ENCODE data around the gene DUSP5.

The DUSP5 gene

DNA sequence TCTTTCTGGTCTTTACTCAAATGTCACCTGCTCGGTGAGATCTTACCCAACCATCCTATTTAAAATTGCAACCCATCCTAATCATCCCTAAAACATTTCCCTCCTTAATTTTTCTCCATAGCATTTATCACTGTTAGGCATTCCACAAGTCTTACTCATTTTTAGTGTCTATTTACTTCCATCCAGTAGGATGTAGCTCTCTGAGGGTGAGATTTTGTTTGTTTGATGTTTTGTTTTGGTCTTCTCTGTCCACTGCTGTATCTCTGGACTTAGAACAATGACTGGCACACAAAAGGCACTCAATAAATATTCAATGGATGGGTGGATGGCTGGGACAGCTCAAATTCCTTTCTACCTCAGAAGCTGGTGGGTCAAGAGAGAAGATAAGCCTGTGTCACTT lies 15.8 kb upstream of the DUSP5 start:
- no peak for DNase-seq

DNA sequence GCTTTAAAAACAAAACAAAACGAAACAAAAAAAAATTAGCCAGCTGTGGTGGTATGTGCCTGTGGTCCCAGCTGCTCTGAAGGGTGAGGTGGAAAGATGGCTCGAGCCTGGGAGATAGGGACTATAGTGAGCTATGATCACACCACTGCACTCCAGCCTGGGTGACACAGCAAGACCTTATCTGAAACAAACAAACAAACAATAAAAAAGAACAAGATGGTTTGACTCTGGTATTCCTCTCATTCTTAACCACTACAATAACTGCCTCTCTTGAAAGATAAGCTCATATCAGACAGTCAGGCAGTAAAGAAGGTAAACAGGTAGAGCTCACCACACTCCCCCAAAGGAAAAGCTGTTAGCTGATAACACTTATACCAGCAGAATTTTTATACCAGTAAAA lies 14.1 kb upstream of the DUSP5 start:
- DNase-seq, result no peak

DNA sequence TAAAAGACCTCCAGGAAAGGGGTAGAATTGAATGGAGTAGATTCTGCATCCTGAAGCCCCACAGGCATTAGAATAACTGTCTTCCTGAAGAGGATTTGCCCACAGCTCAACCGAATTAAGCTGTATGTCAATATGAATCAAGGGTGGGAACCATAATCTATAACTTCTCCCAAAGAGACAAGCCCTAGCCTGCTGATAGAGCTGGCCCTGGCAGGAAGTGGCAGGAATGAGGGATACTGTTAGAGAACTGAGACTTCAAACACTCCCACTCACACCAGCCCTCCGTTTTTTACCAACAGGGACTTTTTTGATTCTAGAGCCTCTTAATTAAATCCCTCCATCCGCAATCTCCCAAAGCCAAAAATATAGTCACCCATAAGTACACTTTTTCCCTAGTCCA lies 12.2 kb upstream of the DUSP5 start:
- DNase-seq, result no peak

DNA sequence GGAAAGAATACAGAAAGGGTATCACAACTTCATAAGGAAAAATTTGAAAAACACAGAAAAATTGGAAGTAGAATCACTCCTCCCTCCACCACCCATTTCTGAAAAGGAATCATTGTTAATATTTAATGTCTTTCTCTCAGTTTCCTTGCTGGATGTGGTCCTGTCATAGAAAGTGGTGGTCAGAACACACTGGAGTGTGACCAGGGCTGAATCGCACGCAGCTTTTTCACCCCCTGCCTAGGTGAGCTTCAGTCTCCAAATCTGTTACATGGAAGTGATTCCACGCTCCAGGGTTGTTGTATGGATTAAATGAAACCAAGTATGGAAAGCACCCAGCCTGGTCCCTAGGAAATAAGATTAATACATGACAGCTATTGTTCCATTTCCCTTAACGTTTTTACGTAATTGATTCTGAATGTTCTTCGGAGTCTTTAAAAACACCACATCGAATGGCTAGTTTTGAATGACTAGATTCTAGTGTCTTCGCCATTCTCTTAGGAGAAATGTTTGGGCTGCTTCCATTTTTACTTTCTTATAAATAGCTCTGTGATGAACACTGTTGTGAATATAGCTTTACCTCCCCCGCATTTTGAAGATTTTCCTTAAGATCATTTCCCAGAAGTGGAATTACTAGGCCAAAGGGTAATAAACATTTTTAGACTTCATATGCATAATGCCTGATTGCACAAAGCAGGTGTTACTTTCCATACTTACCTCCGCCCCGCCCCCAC lies 10.9 kb upstream of the DUSP5 start:
- no peak for DNase-seq

DNA sequence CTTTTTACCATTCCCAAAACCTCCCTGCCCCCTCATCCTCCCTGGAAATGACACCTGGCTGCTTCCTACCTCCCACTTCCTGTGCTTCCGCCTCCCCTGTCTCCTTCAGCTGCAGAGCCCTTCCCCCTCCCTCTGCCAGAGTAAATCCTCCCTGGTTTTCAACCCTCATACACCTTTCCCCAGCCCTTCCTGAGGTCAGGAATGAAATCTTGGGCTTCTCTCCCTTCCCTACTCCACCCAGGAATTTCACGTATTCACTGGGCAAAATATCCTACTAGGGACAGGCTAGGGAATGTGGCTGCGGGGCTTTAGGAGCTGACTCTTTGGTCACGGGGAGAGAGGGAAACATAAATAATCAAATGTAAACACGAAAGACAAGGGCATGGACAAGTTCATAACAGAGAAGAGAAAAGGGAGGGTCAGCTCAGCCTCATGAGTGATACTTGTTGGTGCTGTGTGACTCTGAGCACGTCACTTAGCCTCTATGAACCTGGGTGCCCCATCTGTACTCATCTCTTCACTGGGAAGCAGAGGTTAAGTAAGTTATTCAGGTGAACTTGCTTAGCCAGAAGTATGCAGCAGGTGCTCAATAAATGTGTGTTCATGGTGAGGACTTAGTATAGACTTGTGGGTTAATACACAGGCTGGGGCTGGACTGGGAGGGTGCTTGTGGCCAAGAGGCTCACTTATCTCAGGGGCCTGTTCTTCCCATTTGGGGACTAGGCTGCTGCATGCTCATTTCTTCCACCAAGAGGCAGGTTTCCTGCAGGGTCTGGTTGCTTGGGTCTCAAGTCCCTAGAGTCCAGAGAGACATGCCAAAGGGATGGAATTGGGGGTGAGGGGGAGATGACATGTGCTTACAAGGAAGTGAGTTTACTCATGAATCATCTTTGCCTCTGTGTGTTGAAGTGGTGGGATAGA lies 10.0 kb upstream of the DUSP5 start:
- DNase-seq, result no peak

DNA sequence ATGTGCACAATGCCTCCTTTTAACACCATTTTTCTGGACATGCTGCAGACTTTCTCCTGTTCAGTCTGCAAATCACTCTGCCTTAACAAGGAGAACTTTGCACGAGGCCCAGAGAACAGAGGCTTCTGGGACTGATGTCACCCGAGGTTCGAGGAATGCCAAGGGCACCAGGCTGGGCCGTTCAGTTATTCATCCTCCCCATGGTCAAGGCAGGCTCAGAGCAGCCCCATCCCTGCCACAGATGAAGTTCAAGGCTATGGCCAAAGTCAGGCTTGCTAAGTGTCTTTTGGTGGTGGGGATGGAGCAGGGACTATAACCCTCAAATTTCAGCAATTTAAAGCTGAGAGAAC lies 9.4 kb upstream of the DUSP5 start:
- no peak for DNase-seq

DNA sequence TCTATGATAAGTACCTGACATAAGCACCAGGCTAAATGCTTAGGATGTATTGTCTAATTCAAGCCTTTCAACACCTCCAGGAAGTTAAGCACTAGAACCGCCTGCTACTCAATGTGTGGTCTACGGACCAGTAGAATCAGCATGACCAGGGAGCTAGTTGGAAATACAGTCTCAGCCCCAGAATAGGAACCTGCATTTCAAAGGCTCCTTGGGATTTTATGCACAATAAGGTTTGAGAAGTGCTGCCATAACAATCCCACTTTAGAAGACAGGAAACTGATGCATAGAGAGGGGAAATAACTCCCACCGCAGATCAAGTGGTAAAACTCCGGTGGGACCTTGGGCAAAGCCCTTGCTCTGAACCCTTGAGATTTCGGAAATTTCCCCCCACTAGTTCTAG lies 8.8 kb upstream of the DUSP5 start:
- DNase-seq, result no peak

DNA sequence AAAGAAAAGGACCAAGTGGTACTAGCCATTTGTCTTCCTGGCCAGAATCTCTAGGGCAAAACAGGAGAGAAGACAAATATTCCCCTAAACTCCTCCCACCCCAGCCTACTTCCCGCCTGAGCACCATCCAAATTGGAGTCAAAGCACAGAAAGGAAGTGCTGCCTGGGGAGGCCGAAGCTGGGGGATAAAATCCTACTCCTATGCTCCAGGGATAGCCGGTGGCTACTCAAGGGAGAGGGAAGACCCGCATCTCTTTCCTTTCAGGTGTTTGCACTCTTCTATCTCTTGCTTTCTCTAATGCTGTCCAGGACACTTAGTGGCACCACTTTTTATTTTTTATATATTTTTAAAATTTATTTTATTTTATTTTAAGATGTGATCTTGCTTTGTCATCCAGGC lies 7.1 kb upstream of the DUSP5 start:
- no peak for DNase-seq

DNA sequence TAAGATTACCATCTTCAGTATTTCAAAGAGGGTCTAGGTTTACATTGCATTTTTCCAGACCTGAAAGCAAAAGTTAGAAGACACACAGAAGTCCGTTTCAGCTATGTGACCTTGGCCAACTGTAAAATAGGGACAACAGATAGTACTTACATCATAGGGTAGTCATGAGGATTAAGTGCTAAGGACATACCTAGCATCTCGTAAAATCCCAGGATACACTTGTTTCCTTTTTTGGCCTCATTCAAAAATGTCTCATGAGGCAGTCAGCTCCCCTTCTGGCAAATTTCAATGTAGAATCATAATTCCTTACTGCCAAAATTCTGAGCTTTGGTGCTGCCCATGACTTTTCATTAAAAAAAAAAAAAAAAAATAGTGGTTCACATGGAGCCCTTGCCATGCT lies 6.4 kb upstream of the DUSP5 start:
- DNase-seq, result peak in 1 of 3 donors; percentile 42

DNA sequence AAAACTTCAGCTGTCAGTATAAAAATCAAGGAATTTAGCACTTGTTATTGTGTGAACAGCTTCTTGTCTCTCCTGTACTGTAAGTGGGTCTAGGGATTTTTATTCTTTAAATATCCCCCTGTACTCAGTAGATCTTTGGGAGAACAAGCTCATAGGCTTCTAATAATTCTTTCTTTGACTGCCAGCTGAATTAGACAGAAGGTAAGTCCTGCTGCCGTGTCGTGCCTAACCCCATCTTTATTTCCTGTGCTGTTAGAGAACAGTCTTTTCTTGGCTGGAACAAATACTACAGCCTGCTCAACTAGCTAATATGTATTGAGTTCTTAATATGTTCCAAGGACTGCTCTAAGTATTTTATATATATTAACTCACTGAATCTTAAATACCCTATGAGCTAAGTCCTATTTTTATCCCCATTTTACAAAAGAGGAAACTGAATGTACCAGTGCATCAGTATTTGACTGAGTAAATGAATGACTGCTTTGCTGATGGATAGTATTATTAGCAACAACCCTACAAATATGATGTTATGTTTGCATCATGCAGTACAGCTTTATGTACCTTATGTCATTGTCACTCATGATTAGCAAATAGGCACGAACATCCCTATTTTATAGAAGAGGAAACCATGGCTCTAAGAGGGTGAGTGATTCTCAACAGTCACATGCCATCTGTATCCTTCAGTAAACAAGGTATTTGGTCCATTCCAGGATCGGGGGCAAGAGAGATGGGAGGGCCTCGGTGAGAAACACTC lies 5.5 kb upstream of the DUSP5 start:
- peak; percentile 74 to 97 (median 93) for DNase-seq

DNA sequence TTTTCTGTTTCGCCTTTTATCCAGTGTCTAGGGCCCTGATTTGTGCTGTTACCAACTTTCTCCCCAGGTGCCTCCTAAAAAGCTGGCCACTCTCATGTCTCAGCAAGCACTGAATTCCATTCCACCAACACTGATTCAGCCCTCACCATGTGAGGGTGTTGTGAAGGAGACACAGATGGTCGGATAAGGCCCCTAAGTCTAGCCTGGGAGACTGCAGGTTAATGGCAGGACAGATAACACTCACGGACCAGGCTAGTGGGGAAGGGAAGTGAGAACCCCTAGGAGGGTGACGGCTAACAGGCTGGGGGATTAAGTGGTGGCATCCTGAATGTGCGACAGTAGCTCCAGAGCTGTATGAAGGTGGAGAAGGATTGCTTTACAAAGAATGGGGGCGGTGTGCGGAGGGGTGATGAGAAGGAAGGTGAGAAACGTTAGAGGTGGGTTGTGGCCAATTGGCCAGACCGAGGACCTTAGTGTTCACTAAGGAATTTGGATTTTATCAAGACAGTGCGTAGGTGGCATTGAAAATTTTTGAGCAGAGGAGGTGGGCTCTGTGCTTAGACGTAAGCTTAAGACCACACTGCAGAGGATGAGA lies 3.8 kb upstream of the DUSP5 start:
- no peak for DNase-seq

DNA sequence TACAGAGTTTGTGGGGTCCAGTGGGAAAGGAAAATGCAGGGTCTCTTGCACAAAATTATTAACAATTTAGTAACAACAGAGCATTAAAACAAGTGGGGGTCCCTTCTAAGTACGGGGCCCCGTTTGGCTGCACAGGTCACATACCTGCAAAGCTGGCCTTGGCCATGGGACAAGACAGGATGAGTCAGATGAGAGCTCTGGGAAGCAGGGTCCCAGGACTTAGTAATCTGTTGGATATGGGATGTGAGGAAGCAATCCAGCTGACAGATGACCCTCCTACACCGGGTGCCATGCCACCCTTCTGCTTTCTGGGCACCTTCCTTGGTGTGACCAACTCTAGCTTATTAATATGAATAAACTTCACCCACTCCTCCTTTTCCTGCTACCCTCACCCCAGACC lies 3.2 kb upstream of the DUSP5 start:
- DNase-seq, result no peak

DNA sequence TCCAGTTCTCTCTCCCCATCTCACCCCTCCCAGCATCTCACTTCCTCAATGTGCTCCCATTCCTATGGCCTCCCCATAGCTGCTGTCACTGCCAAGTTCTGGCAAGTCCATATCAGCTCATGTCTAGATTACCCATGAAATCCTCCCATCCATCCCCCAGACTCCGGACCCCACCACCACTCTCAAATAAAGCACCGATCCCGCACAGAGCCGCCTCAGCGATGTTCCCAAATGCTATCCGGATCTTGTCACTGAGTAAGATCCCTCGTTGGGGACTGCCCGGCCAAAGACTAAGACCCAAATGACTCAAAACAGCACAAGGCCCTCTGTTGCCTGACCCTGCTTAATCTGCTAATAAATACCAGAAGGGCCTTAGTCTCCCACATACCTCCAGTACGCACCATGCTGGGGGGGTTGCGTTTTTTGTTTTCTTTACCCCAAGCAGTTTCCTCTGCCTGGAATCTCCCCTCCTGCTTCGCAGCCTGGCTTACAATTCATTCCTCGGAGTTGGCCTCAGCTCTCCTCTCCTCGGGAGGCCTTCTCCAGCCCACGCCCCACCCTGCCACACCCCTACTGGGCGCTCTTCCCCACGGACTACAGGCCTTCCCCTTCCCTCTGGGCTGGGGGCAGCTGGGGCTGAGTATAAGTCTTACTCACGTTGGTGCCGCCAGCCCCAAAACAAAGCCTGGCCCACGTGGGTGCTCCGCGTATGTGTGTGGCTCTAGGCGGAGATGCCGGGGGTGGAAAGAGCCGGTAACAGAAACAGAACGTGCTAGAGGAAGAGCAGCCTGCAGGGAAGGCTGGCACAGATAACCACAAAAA lies 1.8 kb upstream of the DUSP5 start:
- DNase-seq, result peak; percentile 87 to 93 (median 91)

DNA sequence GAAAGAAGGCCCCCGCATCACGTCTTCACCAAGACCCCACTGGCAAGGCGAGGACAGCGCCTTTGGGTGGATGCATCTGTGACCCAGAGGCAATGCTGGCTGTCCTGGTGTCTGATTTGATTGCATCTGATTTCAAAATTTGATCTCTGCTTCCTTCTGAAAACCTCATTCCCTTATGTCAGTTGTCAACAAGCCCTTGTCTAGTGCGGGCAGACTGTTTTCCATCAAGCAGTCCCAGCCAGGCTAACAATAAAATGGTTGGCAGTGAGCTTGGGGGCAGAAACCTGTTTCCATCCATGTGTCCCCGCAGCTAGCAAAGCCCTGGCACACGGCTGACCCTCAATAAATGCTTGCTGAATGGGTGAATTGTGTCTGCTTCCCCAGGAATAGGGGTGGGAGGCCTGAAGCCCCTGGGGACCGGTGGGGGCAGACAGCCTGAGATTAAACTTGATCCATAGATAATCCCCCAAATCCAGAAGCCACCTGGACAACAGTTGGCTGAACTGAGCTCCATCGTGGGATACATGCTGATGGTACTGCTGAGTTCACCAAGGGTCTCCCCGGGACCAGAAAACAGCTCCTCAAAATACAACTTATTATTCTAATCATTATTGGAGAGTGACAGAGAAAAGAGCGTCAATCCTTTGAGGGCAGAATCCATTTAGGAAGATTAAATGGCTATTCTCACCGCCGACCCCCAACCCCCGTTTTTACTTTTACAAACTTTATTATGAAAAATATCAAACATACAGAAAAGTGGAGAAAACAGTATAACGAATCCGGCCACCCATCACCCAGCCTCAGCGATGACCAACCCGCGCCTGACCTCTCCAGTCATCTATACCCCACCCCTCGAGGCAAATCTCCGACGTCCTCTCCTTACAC lies 912 bp upstream of the DUSP5 start:
- no peak for DNase-seq

DNA sequence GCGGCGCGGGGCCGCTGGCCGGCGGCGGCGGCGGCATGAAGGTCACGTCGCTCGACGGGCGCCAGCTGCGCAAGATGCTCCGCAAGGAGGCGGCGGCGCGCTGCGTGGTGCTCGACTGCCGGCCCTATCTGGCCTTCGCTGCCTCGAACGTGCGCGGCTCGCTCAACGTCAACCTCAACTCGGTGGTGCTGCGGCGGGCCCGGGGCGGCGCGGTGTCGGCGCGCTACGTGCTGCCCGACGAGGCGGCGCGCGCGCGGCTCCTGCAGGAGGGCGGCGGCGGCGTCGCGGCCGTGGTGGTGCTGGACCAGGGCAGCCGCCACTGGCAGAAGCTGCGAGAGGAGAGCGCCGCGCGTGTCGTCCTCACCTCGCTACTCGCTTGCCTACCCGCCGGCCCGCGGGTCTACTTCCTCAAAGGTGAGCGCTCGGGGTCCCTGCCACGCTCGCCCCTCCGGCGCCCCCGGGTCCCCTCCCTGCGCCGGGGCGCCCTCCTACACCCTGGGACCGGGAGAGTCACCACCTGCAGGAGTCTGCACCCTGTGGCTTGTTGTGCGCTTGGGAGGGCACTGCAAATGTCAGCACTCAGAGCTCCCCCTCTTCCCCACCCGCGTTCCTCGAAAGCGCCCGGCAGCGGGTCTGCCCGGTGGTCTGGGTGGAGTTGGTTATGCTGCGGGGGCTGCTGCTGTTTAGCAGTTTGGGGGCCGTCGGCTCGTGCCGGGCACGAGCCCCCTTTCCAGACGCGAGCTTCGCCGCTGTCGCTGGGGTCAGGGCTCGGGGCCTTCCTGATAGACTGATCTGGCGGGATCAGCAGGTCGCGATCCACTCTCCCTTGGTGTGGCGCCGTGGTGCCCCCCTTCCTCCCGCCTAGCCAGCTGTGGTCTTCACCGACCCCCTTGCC lies 627 bp downstream of the DUSP5 start:
- no peak for DNase-seq

DNA sequence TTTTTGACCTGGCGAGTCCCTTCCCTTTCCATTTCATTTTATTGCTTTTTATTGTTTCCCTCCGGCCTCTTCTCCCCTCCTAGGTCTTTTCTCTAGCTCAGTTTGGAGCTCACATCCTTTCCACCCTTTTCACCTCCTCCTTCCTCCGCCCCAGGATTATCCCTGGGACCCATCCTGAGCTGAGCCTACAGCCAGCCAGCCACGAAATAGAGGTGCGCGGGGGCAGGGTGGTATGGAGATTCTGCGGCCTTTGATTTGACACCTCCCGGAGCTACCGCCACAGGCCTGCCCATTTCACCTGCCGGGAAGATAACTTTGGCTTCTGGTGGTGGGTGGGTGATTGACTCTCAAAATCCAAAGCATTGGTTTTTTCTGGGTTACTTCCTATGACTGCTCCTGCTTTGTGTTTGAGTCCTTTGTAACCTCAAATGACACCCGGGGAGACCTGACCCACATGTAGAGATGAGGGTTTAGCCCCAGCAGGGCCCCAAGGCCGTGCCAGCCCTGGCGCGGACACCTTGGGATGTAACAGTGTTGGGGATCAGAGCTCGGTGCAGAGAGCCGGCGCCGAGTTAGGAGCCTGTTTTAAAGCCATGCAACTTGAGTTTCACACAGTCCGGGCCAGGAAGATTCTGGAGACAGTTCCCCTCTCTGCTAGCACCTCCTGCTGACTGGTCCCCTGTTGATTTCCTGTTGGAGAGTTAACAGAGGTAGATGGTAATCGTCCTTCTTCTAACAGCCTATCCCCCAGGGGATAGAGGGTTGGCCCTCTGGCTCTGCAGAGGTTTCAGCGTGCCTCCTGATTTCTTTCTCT lies 1.5 kb downstream of the DUSP5 start:
- DNase-seq, result peak in 2 of 3 donors; percentile 33 to 45

DNA sequence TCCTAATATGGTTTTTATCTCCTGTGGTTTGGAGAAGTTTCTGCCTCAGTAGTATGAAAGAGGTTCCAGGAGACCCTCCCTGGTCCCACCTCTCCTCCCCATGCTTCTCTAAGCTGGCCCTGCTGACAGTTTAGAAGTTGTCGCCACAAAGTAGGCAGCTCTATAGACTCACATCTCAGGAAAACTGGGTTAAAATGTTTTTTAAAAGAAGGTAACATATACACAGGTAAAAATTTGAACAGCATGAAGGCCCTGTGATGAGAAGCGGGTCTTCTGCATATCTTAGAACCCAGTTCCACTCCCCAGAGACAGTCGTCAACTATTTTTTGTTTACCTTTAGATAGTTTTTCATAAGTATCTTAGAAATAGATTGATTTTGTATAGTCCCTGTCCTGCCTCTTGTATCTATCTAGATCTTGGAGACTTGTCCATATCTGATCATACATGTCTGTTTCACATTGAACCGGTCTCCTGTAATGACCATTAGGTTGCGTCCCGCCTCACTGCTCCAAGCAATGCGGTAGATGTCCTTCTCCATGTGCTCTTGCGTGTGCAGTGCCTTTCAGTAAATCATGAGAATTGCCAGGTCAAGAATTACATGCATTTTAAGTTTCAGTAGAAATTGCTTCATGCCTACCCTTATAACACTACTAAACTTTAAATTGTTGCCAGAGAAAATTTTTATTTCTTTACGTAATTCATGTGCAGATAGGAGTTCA lies 2.2 kb downstream of the DUSP5 start:
- DNase-seq, result no peak

DNA sequence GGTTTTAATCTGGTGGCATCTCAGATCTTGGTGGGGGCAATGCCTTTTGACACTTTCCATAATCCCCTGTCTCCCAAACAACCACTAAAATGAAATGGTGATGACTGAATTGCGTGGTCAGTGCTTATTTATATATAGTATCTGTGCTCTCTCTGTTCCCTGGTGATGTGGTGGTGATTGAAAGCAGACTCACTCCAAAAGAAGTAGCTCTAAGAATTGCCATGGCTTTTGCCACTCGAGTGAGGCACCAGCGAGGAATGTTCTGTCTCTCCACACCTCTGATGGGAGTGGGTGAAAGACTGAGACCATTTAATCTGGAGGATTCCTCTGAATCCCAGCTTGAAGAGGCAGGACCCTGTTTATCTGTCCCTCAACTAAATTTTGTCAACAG lies 2.8 kb downstream of the DUSP5 start:
- DNase-seq, result no peak

Data from suppressor macrophage treated with lipopolysaccharide for 1 hour (primary cell).